SK-N-SH (cell line): ENCODE results near the gene ATP8A2. TPM values are rescaled to one million over a fixed set of nuclear protein-coding genes. Genes with fewer than 3 reads are reported as not detected.

ENCODE experiments used
- CTCF ChIA-PET: fragments of 300-600, 350-600 bp; formaldehyde crosslinking; extraction: SDS; loops from one replicate; lab custom pipeline; 2021; lab: Yijun Ruan, JAX
- POLR2A ChIA-PET: fragments of 350-600 bp; sonication (Branson Sonifier 250); formaldehyde crosslinking; extraction: SDS; loops from one replicate; lab custom pipeline; 2020; ENCODE audit warnings: antibody characterized with exemption, inconsistent platforms; lab: Yijun Ruan, JAX
- DNase-seq: peaks from one replicate; pipeline ENCODE4 v3.0.0; 2012
- H2AFZ ChIP-seq: fragments of 200-600 bp; sonication (generic); 2 replicates; pipeline ENCODE4 v1.8.1; 2016; ENCODE audit warnings: antibody characterized with exemption, mild to moderate bottlenecking, low read depth
- H3F3A ChIP-seq: fragments of 200-600 bp; sonication (generic); replicated peaks from 2 replicates; pipeline ENCODE3; 2016; ENCODE audit warnings: antibody characterized with exemption, mild to moderate bottlenecking; ENCODE audit not compliant: insufficient read depth
- H3K27ac ChIP-seq, 2 experiments: fragments of 200-500 bp in 1 of 2; fragments of 200-600 bp in 1 of 2; sonication (Bioruptor generic) in 1 of 2; sonication (generic), shearing (Covaris generic) in 1 of 2; 2 replicates each; pipeline versions ENCODE4 v1.5.1 to v1.6.1; 2014 to 2016; ENCODE audit warnings: low read depth in 2 of 2, inconsistent platforms in 1 of 2, low read length in 1 of 2, mild to moderate bottlenecking in 1 of 2, mixed read lengths in 1 of 2
- H3K27me3 ChIP-seq: fragments of 200-600 bp; sonication (generic), shearing (Covaris generic); 2 replicates; pipeline ENCODE4 v1.6.1; 2016; ENCODE audit warnings: mixed run types; ENCODE audit not compliant: insufficient read depth
- H3K36me3 ChIP-seq, 2 experiments: fragments of 200-500 bp in 1 of 2; fragments of 200-600 bp in 1 of 2; sonication (Bioruptor generic) in 1 of 2; sonication (generic) in 1 of 2; replicated peaks in 1 of 2; 2 replicates each; pipeline versions ENCODE3 to v1.5.1; 2014 to 2016; ENCODE audit warnings: low read length in 1 of 2, mild to moderate bottlenecking in 1 of 2; ENCODE audit not compliant: insufficient read depth in 2 of 2, control insufficient read depth in 1 of 2
- H3K4me1 ChIP-seq, 2 experiments: fragments of 200-500 bp in 1 of 2; fragments of 200-600 bp in 1 of 2; sonication (Bioruptor generic) in 1 of 2; sonication (generic), shearing (Covaris generic) in 1 of 2; 2 replicates each; pipeline versions ENCODE4 v1.5.1 to v1.6.1; 2014 to 2016; ENCODE audit warnings: low read depth in 1 of 2, low read length in 1 of 2, mixed run types in 1 of 2; ENCODE audit not compliant: insufficient read depth in 2 of 2, control insufficient read depth in 1 of 2
- H3K4me2 ChIP-seq: fragments of 200-600 bp; sonication (generic), shearing (Covaris generic); 2 replicates; pipeline ENCODE4 v1.6.1; 2017; ENCODE audit warnings: mixed run types
- H3K4me3 ChIP-seq, 2 experiments: fragments of 200-500 bp in 1 of 2; fragments of 200-600 bp in 1 of 2; sonication (Bioruptor generic) in 1 of 2; sonication (generic), shearing (Covaris generic) in 1 of 2; 2 replicates each; pipeline versions ENCODE4 v1.5.1 to v1.8.1; 2014 to 2016; ENCODE audit warnings: low read depth in 2 of 2, inconsistent platforms in 1 of 2, low read length in 1 of 2, mild to moderate bottlenecking in 1 of 2, mixed read lengths in 1 of 2, moderate library complexity in 1 of 2
- H3K79me2 ChIP-seq: fragments of 200-600 bp; sonication (generic); 2 replicates; pipeline ENCODE4 v1.8.1; 2017; ENCODE audit warnings: mild to moderate bottlenecking; ENCODE audit not compliant: insufficient read depth
- H3K9ac ChIP-seq: fragments of 200-600 bp; sonication (generic); 2 replicates; pipeline ENCODE4 v1.6.1; 2017; ENCODE audit warnings: mixed run types
- H3K9me2 ChIP-seq: fragments of 200-600 bp; sonication (generic); 2 replicates; pipeline ENCODE4 v1.6.1; 2017; ENCODE audit warnings: mixed run types
- H3K9me3 ChIP-seq: fragments of 200-600 bp; sonication (generic); 2 replicates; pipeline ENCODE4 v1.6.1; 2017; ENCODE audit warnings: mixed run types, mild to moderate bottlenecking, moderate library complexity
- H4K20me1 ChIP-seq: fragments of 200-600 bp; sonication (generic); 2 replicates; pipeline ENCODE4 v1.6.1; 2017; ENCODE audit warnings: mild to moderate bottlenecking, mixed run types; ENCODE audit not compliant: insufficient read depth
- CTCF ChIP-seq: fragments of 200-600 bp; sonication (generic); IDR thresholded peaks from 2 replicates; pipeline ENCODE4 v1.6.1; 2017; ENCODE audit warnings: antibody characterized with exemption, mild to moderate bottlenecking, moderate library complexity
- ELF1 ChIP-seq: IDR thresholded peaks from 2 replicates; pipeline ENCODE4 v1.4.0; 2012
- EP300 ChIP-seq, 2 experiments: IDR thresholded peaks; 2 replicates each; pipeline versions ENCODE4 v1.4.0 to v1.6.1; 2012; ENCODE audit warnings: borderline replicate concordance in 1 of 2, low read depth in 1 of 2, low read length in 1 of 2
- FOSL2 ChIP-seq: IDR thresholded peaks from 2 replicates; pipeline ENCODE4 v1.4.0; 2012; ENCODE audit warnings: low read depth, mild to moderate bottlenecking, moderate library complexity, borderline replicate concordance
- FOXM1 ChIP-seq: IDR thresholded peaks from 2 replicates; pipeline ENCODE4 v1.4.0; 2012; ENCODE audit warnings: low read depth, mild to moderate bottlenecking
- IRF3 ChIP-seq: fragments of 150-350 bp; IDR thresholded peaks from 2 replicates; pipeline ENCODE4 v1.6.1; 2016; ENCODE audit warnings: mild to moderate bottlenecking, low read depth, low read length
- MXI1 ChIP-seq: IDR thresholded peaks from 2 replicates; pipeline ENCODE4 v1.6.1; 2012; ENCODE audit warnings: mild to moderate bottlenecking, low read depth, low read length, improper control_type of control experiment
- NFIC ChIP-seq: IDR thresholded peaks from 2 replicates; pipeline ENCODE4 v1.4.0; 2012; ENCODE audit warnings: borderline replicate concordance
- POLR2AphosphoS5 ChIP-seq: IDR thresholded peaks from 2 replicates; pipeline ENCODE4 v1.6.1; 2012; ENCODE audit warnings: low read depth, low read length
- RFX5 ChIP-seq: IDR thresholded peaks from 2 replicates; pipeline ENCODE4 v1.6.1; 2012; ENCODE audit warnings: mild to moderate bottlenecking, improper control_type of control experiment, low read length
- SIN3A ChIP-seq: IDR thresholded peaks from 2 replicates; pipeline ENCODE4 v1.6.1; 2012; ENCODE audit warnings: low read depth, mild to moderate bottlenecking, low read length, moderate library complexity, borderline replicate concordance
- TCF12 ChIP-seq: IDR thresholded peaks from 2 replicates; pipeline ENCODE4 v1.4.0; 2012
- USF1 ChIP-seq: IDR thresholded peaks from 2 replicates; pipeline ENCODE4 v1.4.0; 2012; ENCODE audit warnings: low read depth, borderline replicate concordance
- WGBS: methylation state at CpG from one replicate; pipeline ENCODE4 v1.1.6; 2017; ENCODE audit warnings: low lambda C conversion rate; 5-methylcytosine and 5-hydroxymethylcytosine counted together
- polyA plus RNA-seq, 3 experiments: library from polyadenylated mRNA; depleted of rRNA; stranded (reverse); fragments of >200 nt; gene quantifications; 2 replicates each; pipeline ENCODE4 v1.2.3, GENCODE V29; 2012
- TF ChIP-seq, protein P1 (sequence below): IDR thresholded peaks from 2 replicates; pipeline ENCODE4 v1.4.0; 2012; ENCODE audit warnings: low read depth

The ATP8A2 gene
- polyA plus RNA-seq, 1 of the 3 experiments (the other 2 are of a cell fraction), result 0.02 TPM

GRCh38 chr13:25529425-25529824 lies 157.7 kb downstream of the ATP8A2 start:
- WGBS, result 15% methylated on average over 3 of the region's 3 CpGs
- Histone ChIP-seq H3K4me1 (no peaks in the 10 kb centered on the region), H4K20me1 (no peaks in the 10 kb centered on the region), H3K27me3 (no peaks in the 10 kb centered on the region), H3K79me2 (no peaks in the 10 kb centered on the region), H3K9me3 (peaks cover 9% of the 10 kb centered on the region), H2AFZ (no peak overlapping the region), H3K4me2 (no peak overlapping the region), H3K9me2 (no peaks in the 10 kb centered on the region), H3K4me3 (no peak overlapping the region), H3K36me3 (no peaks in the 10 kb centered on the region), H3K9ac (no peak overlapping the region), H3K27ac (no peak overlapping the region), H3F3A (no peaks in the 10 kb centered on the region)
- ChIA-PET POLR2A (no interaction called here), CTCF (interaction anchor here (0.9 kb wide), 1 partner anchor 20 kb away, joined by 3 read pairs; no protein-coding TSS in a partner anchor)
- DNase-seq, result no peak
- TF ChIP-seq RFX5, result no peak
- TF ChIP-seq, protein P1, sequence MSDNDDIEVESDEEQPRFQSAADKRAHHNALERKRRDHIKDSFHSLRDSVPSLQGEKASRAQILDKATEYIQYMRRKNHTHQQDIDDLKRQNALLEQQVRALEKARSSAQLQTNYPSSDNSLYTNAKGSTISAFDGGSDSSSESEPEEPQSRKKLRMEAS, result no peak
- TF ChIP-seq NFIC, result no peak
- no peak for TF ChIP-seq IRF3
- TF ChIP-seq EP300 (IDR thresholded peaks at IDR 0.05; ENCODE audit: borderline replicate concordance in 1 of 2, low read depth in 1 of 2, low read length in 1 of 2), result no peak
- no peak for TF ChIP-seq CTCF
- TF ChIP-seq FOSL2, result no peak
- TF ChIP-seq SIN3A, result no peak
- TF ChIP-seq TCF12, result no peak
- TF ChIP-seq ELF1, result no peak
- TF ChIP-seq FOXM1, result no peak

DNA sequence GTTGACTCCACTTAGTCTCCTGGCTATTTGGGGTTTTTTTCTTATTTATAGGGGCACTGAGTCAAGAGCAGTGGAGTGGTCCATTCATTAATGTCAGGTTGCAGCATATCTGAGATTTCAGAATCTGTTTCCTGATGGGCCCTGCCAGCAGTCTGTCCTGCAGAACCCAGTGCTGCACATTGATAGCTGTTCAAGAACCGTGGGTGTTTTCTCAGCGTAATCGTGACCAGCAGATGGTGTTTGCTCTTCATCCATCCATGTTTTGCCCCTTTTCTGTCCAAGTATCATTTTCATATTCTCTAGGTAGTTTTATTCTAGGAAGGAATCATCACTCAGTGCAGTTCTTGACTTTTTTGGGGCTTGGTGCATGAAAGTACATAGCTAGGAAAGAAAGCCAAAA lies 166.5 kb downstream of the ATP8A2 start:
- H3F3A ChIP-seq, result no peaks in the 10 kb centered on the region
- no peaks in the 10 kb centered on the region for H3K36me3 ChIP-seq
- ChIA-PET POLR2A (no interaction called here), CTCF (no interaction called here)
- H3K9me2 ChIP-seq, result no peaks in the 10 kb centered on the region
- H4K20me1 ChIP-seq, result no peaks in the 10 kb centered on the region
- no peaks in the 10 kb centered on the region for H3K4me1 ChIP-seq
- H3K9ac ChIP-seq, result no peak overlapping the region
- H3K27me3 ChIP-seq, result no peaks in the 10 kb centered on the region
- H3K4me3 ChIP-seq, result no peak overlapping the region
- TF ChIP-seq FOXM1, result no peak
- TF ChIP-seq USF1, result no peak
- TF ChIP-seq MXI1, result no peak
- no peak for TF ChIP-seq NFIC
- TF ChIP-seq POLR2AphosphoS5, result no peak
- 27% methylated on average over 3 of the region's 3 CpGs for WGBS
- no peak for DNase-seq
- no peak overlapping the region for H2AFZ ChIP-seq
- H3K4me2 ChIP-seq, result no peak overlapping the region
- H3K9me3 ChIP-seq, result no peaks in the 10 kb centered on the region
- H3K79me2 ChIP-seq, result no peaks in the 10 kb centered on the region
- H3K27ac ChIP-seq, result no peak overlapping the region
